DMS 273 (cell line): ENCODE measurements around the gene SELENOH.
"Not testable (repeated sequence)": the region's sequence is repeated elsewhere in the genome, so short reads cannot be mapped to it uniquely, and the experiment has no call there.

ENCODE experiments used
- DNase-seq: peaks from one replicate; lab custom pipeline; 2025; ENCODE audit not compliant: unreplicated experiment; lab: John Stamatoyannopoulos, UW

SELENOH gene

GRCh38 chr11:57741132-57742086 lies at the start of gene SELENOH:
Gene SELENOH (plus strand): TSS chr11:57741491. CDS start chr11:57741596, 105 bp downstream.
- DNase-seq, result peak; percentile 98

GRCh38 chr11:57698843-57699365 lies 42.4 kb upstream of the SELENOH start:
- DNase-seq, result no peak

- no peak for DNase-seq
Observed at GRCh38 chr11:57699813-57700212, 41.5 kb upstream of the SELENOH start.

- DNase-seq, result no peak
Observed at GRCh38 chr11:57700425-57700824, 40.9 kb upstream of the SELENOH start.

- no peak for DNase-seq
Observed at GRCh38 chr11:57703341-57703740, 38.0 kb upstream of the SELENOH start.

- no peak for DNase-seq
Observed at GRCh38 chr11:57704932-57705331, 36.4 kb upstream of the SELENOH start.

GRCh38 chr11:57705432-57705831 lies 35.9 kb upstream of the SELENOH start:
- not testable (repeated sequence) for DNase-seq

GRCh38 chr11:57709802-57710367 lies 31.4 kb upstream of the SELENOH start:
- no peak for DNase-seq

- peak; percentile 83 for DNase-seq
Observed at GRCh38 chr11:57711414-57712255, 29.7 kb upstream of the SELENOH start, which contains the start of gene MED19. Gene MED19 (minus strand): TSS chr11:57712215. CDS start chr11:57712179, 36 bp downstream.

- DNase-seq, result peak; percentile 96
Observed at GRCh38 chr11:57712256-57713150, 28.8 kb upstream of the SELENOH start, which contains the start of gene TMX2. Gene TMX2 (plus strand): TSS chr11:57712593. CDS start chr11:57712619, 26 bp downstream.

- no peak for DNase-seq
Observed at GRCh38 chr11:57713835-57714234, 27.5 kb upstream of the SELENOH start.

- not testable (repeated sequence) for DNase-seq
Observed at GRCh38 chr11:57716726-57717125, 24.6 kb upstream of the SELENOH start.

GRCh38 chr11:57727185-57727584 lies 14.1 kb upstream of the SELENOH start:
- no peak for DNase-seq

- DNase-seq, result no peak
Observed at GRCh38 chr11:57728829-57729228, 12.5 kb upstream of the SELENOH start.

- DNase-seq, result no peak
Observed at GRCh38 chr11:57729479-57729878, 11.8 kb upstream of the SELENOH start.

- no peak for DNase-seq
Observed at GRCh38 chr11:57732661-57733060, 8.6 kb upstream of the SELENOH start.

GRCh38 chr11:57735619-57736298 lies 5.5 kb upstream of the SELENOH start:
- no peak for DNase-seq

GRCh38 chr11:57742087-57742452 lies 779 bp downstream of the SELENOH start:
- peak; percentile 33 for DNase-seq

GRCh38 chr11:57744357-57744756 lies 3.1 kb downstream of the SELENOH start:
- DNase-seq, result no peak
